Caki2 (cell line): ENCODE measurements around the gene CDC42EP4. TPM values are rescaled to one million over a fixed set of nuclear protein-coding genes. Genes with fewer than 3 reads are reported as not detected.

ENCODE experiments used
- DNase-seq: peaks from one replicate; pipeline ENCODE4 v3.0.0-alpha.2; 2015; ENCODE audit warnings: low read depth
- in situ Hi-C: cut with HindIII; loops from 2 replicates; pipeline ENCODE4 v1.10.0; 2016; ENCODE audit warnings: low sequenced_read_pairs, low pct_unique_long_range_greater_than_20kb, mixed read lengths
- total RNA-seq: library from RNA; depleted of rRNA; stranded (reverse); fragments of >200 nt; shearing (Covaris generic); gene quantifications from 2 replicates; pipeline ENCODE4 v1.2.3, GENCODE V29; 2014; ENCODE audit warnings: low replicate concordance

Gene CDC42EP4
- total RNA-seq, 1 experiment from 2014 or later: 50.8 TPM

DNA sequence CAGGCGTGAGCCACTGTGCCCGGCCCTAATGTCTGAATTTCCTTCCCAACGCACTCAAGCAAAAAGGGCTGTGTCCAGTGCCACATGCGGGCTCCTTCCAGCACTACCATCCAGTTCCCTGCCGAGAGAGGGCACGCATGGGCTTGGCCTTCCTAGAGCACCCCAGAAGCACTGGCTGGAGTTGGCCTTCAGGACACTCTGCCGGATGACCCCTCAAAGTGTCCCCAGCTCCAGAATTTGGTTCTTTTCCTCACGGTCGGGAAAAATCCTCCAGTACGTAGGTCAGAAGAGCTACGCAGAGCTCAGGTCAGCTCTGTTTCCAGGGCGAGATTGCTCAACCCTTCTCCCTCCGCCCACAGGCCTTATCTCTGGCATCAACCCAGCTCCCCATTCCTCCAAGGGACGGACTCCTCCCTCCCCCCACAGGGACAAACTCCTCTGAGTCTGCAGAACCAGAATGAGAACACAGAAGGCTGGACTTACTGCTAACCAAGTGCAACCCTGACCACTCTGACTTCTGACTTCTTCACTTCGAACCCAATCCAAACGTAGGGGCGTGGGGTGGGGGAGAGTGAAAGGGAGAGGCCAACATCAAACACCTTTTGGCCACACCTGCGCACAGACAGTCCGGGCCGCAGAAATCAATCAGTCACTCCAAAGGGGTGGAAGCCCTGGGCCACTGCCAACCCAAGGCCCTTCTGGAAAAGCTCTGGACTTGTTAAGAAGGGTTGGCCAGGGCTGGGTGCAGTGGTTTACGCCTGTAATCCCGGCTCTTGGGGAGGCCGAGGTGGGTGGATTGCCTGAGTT is 3.6 kb downstream of the CDC42EP4 start:
- in situ Hi-C loops: no loop called here
- DNase-seq: peak; percentile 95

DNA sequence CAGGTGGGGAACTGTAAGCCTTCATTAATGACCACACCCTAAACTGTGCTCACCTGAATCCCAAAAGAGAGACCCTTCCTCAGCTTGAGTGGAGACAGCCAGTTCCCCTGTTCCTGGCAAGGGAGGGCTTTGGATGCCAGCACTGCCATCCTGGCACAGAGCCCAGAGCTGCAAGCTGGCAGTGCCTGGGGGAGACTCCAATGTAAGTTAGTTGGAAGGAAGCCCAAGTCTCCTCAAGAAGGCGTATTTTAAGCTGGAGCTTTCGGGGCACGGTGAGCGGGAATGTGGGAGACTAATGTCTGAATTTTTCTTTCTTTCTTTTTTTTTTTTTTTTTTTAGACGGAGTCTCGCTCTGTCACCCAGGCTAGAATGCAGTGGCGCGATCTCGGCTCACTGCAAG is 4.7 kb downstream of the CDC42EP4 start:
- DNase-seq: no peak

DNA sequence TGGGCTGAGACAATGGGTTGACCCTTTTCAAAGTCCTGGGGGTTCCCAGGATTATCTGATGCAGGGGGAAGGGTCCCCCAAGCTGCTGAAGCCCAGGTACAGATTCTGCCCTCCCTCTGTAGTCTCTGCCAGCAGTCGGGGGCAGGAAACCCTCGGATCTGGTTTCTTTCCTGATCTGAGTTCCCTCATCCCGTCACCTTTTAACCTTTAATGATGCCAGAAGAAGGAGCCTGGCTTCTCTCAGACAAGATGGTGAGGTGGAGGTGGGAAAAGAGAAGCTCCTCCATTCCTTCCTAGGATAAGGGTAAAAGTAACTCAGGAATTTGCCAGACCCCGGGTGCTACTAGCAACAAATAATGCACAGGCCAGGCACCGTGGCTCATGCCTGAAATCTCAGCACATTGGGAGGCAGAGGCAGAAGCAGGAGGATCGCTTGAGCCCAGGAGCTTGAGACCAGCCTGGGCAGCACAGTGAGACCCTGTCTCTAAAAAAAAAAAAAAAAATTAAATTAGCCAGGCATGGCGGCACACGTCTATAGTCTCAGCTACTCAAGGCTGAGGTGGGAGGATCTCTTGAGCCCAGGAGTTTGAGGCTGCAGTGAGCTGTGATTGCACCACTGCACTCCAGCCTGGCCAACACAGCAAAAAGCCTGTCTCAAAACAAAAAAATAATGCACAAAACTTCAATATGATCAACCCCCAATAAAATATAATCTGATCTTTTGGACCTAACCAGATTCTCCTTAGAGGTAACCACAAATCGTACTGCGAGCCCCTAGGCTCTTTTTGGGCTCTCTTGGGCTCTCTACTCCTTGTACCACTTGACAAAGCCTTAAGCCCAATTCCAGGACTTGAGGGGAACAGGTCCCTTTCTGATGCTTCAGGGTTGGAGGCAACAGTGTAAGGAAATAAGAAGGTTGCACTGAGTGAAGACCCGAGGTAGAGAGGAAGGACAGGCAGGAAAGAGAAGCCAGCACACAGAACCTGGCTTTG is 5.7 kb downstream of the CDC42EP4 start:
- no peak for DNase-seq
- in situ Hi-C loops: no loop called here

More for the DNA sequence above, 4.7 kb downstream of the CDC42EP4 start:
- in situ Hi-C loops: no loop called here

DNA sequence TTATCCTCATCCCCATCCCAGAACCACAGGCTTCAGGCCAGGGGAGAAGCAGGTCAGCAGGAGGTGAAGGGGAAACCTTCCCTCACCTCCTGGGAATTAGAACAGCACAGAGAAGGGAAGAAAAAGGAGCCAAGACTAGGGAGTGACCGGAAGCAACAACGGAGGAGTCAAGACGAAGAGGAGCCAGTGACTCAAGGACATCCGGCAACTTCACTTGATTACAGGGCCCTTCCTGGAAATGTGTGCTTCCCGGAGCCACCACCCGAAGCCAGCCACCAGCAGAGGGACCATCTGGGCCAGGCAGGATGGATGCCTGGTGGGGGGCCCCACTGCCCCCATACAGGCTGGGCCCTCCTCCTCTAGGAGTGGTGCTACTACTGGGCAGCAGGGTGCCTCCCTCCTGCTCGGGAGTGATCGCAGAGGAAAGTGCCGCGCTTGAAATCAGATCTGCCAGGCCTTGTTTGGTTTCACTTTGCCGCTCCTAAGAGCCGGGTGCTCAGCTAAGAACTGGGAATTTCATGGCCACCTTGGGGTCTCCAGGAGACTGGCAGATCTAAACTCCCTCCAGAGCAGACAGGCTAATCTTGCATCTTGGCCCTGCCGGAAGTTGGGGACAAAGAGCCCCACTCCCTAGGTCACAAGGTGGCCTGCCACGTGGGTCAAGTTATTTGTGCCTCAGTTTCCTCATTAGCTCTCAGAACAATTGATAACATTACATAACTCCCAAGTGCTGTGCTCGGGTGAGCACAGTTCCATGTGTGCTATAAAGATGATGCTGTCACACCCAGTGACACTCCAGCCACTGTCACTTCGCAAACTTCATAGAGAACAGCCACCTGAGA is 6.6 kb downstream of the CDC42EP4 start:
- peak; percentile 82 for DNase-seq
- in situ Hi-C loops: no loop called here

DNA sequence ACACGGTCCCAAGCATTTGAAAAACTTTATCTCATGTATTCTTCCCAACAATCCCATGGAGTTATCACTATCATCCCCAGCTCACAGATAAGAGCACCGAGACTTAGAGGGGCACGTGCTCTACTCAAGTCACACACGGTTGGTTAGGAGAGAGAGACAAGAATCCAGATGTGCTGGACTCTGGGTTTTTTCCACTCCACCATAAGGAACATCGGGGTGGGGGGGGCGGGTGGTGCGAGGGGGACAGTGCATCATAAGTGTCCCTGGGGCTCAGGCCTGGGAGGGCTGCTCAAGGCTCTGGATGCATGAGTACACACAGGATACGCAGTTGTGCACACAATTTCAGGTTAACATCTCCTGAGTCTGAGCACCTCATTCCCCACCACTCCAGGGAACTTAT is 7.4 kb downstream of the CDC42EP4 start:
- peak; percentile 21 for DNase-seq
- in situ Hi-C loops: no loop called here

DNA sequence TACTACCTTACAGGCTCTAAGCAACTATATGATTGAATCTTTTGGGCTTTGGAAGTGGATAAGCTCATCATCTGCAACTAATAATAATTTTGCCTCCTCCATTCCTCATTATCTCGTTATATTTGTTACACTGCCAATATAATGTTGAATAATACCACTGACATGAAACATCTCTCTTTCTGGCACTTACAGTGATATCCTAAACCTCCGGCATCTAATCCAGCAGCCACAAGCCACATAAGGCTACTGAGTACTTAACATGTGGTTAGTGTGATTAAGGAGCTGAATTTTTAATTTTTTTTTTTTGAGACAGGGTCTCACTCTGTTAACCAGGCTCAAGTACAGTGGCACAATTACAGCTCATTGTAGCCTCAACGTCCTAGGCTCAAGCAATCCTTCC is 9.6 kb downstream of the CDC42EP4 start:
- no peak for DNase-seq
- in situ Hi-C loops: no loop called here

DNA sequence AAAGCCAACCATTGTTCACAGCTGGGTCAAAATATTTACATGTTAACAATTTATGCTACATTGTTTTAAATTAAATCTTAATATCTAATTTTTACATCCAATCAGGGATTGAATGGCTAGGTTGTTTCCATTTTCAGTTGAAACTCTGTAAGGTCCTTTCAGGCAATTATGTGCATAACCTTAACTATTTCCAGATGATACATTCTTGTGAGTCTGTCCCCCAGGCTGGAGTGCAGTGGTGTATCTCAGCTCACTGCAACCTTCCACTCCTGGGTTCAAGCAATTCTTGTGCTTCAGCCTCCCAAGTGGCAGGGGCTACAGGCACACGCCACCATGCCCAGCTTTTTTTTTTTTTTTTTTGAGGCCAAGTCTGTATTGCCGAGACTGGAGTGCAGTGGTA is 10.4 kb downstream of the CDC42EP4 start:
- in situ Hi-C loops: no loop called here

DNA sequence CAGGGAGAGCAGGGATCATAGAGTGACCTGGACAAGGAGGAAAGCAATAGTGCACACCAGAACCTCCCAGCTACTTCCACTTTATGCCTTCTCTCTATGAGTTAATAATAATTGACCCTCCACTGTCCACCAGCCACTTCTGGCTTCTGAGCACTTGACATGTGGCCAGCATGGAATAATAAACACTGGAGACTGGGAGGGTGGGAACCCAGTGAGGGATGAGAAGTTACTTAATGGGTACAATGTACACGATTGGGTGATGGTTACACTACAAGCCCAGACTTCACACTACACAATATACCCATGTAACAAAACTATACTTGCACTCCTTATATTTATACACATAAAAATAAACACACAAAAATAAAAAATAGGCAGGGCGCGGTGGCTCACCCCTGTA is 11.4 kb downstream of the CDC42EP4 start:
- DNase-seq: no peak
- in situ Hi-C loops: no loop called here

More for the DNA sequence above, 10.4 kb downstream of the CDC42EP4 start:
- DNase-seq: no peak

DNA sequence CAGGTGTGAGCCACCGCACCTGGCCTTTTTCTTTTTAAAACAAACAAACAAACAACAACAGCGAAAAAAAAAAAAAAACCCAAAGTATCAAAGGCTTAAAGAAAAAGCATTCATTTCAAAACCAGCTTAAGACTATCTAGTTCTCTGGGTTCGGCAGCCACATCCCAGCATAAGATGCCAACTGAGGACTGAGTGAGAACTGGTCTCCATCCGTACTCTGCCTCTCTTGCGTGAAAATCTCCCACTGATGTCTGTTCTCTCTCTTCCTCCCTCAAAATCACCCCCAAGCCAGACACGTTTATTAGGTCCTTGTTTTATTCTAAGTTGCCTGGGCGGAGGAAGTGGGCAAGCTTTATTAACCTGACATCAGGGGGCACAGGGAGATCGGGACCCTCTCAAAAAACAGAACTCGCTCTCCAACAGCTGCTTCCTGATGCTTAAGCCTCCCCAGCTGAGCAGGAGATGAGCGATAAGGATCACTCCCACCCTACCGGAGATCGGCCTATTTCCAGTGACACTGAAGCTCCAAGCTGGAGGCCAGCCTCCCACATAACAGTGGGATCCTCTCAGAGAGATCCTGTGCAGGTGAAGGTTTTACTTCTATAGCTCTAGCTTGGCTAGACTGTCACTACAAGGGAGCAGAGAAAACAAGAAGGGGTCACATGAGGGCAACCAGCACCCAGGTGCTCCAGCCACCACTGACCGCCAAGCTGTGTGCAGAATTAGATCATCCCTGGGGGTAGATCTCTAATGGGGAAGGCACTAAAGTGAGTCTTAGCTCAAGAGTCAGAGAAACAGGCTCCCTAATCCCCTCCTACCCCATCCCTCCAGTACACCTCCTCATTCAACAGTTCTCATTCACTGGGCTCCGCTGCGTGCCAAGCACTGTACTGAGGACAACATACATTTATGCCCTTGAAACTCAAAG is 13.6 kb downstream of the CDC42EP4 start:
- no peak for DNase-seq
- in situ Hi-C loops: no loop called here

DNA sequence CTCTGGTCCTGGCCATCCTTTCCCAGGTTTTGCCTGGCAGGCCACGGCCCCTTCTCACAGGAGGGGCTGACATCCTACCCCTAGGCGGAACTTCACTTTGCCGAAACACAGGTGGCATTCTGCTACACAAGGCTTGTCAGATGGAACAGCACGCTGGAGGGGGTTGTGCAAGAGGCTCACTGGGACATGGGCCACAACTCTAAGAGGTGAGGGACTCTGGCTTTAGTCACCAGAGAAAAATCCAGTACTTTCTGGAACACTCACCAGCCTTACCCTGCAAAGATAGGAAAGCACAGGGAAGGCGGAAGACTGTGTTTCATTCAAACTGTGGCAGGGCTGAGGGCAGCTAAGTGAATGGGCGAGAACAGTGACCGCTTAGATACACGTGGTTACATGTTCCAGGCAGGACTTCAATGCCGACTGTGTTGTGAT is 18.3 kb downstream of the CDC42EP4 start:
- DNase-seq: peak; percentile 86
- in situ Hi-C loops: no loop called here

DNA sequence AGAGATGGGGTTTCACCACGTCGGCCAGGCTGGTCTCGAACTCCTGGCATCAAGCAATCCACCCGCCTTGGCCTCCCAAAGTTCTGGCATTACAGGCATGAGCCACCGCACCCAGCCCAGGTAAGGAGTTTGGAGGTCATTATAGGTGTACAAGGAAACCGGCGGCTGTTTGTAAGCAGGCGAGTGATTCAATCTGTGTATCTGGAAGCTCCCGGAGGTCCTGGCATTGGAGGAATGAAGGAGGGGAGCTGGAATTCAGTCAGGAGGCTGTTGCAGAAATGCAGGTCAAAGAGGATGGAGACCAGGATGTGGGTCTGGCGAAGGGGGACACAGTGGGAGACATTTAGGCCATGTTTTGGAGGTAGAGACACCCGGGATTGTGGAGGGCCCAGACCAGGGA is 18.8 kb downstream of the CDC42EP4 start:
- in situ Hi-C loops: no loop called here
- no peak for DNase-seq

DNA sequence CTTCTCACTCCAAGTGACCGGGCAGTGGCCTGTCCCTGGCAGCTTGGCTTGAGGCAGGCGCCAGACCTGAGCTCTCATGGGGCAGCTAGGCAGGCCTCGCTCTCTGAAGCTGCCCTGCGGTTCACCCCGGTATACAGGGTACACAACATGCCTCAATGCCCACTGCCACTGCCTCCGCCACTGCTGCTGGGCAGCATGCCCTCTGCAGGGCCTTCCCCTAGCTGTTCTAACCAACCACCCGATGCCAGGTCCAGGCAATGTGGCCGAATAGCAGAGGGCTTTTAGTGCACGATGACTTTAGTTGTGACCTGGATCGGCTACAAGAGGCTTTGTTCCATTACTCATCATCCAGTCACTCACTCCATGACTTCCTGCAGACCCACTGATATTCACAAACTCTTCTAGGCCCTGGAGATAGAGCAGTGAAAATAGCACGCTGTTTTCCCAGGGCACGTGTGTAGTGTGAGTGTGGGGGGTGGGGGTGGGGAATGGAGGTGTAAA is 19.7 kb downstream of the CDC42EP4 start:
- peak; percentile 88 for DNase-seq
- in situ Hi-C loops: no loop called here

DNA sequence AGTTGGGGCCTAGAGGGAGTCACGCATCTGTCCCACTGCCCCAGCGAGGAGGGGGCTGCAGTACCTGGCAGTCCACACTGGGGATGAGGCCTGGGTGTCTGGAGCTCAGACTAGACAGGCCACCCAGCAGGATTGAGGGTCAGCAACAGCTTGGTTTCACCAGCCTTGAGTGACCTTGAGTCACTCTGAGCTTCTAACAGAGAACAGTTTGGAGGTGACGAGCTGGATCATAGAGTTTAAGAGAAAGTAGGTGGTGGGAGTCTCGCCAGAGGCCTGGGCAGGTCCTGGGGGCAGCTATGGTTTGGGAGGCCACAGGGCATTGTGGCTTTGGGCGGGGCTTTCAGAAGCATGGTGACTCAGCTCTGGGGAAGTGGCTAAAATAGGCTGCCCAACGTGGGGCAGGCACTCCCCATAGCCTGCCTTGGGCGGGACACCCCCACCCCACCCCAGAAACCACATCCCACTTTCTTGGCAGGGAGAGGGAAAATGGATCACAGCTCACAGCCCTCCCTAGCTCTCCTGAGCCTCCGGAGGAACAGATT is 20.5 kb downstream of the CDC42EP4 start:
- in situ Hi-C loops: no loop called here
- DNase-seq: peak; percentile 86

DNA sequence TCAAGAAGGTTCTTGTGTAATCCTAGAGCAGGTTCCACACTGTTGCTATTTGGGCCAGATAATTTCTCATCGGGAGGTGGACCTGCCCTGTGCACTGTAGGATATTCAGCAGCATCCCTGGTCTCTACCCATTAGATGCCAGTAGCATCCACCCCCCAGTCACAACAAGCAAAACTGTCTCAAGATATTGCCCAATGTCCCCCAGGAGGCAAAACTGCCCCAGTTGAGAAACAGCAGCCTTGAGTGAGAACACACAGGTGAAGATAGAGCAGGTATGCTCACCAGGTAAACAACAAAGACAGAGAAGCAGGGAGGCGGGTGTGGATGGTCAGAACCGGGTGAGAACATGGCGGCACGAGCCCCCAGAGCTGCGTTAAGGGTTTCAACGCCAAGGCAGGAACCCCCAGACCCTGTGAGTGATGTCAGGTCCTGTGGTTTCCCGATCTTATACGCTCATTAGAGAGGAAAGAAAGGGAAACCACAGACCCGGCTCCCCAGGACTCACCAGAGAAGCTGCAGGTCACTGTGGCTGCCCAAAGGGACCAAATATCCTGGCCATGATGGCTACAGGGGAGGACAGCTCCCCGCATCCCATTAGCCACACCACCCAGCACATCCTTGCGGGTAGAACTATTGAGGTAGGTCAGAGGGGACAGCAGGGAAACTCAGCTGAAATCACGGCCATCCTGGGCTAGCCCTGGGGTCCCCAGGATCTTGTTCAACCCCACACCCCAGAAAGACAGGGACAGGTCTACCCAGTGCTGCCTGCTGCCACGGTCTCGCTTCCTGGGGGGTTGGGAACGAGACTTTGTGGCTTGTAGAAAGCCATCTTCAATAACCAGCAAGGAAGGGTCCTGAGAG is 21.2 kb downstream of the CDC42EP4 start:
- in situ Hi-C loops: no loop called here
- DNase-seq: no peak

DNA sequence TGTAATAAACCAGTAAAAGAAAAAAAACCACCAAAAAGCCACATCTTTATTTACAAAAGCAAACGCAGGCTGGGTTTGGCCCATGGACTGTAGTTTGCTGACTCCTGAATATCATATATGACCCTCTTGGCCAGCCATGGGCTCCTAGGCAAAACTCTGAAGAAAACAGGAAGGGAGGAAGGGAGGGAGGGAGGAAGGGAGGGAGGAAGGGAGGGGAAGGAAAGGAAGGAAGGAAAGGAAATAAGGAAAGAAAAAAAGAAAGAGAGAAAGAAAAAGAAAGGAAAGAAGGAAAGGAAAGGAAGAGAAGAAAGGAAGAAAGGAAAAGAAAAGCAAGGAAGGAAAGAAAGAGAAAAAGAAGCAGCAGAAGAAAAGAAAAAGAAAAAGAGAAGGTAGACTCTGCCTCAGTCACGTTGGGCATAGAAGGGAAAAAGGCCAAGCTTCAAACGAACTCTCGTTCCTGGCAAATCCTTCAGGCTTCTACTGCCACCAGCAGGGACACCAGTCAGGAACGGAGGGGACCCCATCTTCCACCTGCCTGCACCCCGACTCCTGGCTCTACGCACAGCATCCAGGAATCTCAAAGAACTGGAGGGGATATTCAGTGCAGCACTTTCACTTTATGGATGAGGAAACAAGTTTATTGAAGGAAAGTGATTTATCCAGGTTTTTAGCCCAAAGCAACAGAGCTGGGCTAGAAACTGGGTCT is 22.1 kb downstream of the CDC42EP4 start:
- in situ Hi-C loops: no loop called here
- DNase-seq: no peak
